Progenitor cell of endocrine pancreas (in vitro differentiated cells): ENCODE results near the gene TTBK2. TPM values are rescaled to one million over a fixed set of nuclear protein-coding genes. Genes with fewer than 3 reads are reported as not detected.
"Not testable (repeated sequence)": the region's sequence is repeated elsewhere in the genome, so short reads cannot be mapped to it uniquely, and the experiment has no call there.

Source experiments
- DNase-seq: peaks from one replicate; pipeline ENCODE4 v3.0.0; 2021; ENCODE audit warnings: low spot score; ENCODE audit not compliant: unreplicated experiment
- H3K27ac Mint-ChIP-seq: 2 replicates; pipeline ENCODE4 v1.8.0; 2021; ENCODE audit warnings: mild to moderate bottlenecking, moderate library complexity, mixed read lengths
- H3K27me3 Mint-ChIP-seq: 2 replicates; pipeline ENCODE4 v1.8.0; 2021; ENCODE audit warnings: mixed read lengths
- H3K36me3 Mint-ChIP-seq: 2 replicates; pipeline ENCODE4 v1.8.0; 2022; ENCODE audit warnings: mixed read lengths; ENCODE audit not compliant: insufficient read depth
- H3K4me1 Mint-ChIP-seq: 2 replicates; pipeline ENCODE4 v1.8.0; 2021; ENCODE audit warnings: low read depth, mixed read lengths
- H3K4me3 Mint-ChIP-seq: 2 replicates; pipeline ENCODE4 v1.8.0; 2021; ENCODE audit warnings: low read depth, mild to moderate bottlenecking, moderate library complexity, mixed read lengths
- H3K9me3 Mint-ChIP-seq: 2 replicates; pipeline ENCODE4 v1.8.0; 2021; ENCODE audit warnings: low read depth, mixed read lengths
- total RNA-seq: library from RNA; stranded (reverse); gene quantifications from 2 replicates; pipeline ENCODE4 v1.2.1, GENCODE V29; 2021
- TF ChIP-seq, protein P1 (sequence below): fragments of 200-600 bp; sonication (generic); IDR thresholded peaks from one replicate; pipeline ENCODE4 v1.5.0; 2021; ENCODE audit warnings: antibody characterized with exemption, mild to moderate bottlenecking; ENCODE audit not compliant: unreplicated experiment

TTBK2 gene
- total RNA-seq, 1 donor from 2014 or later: 19.5 TPM

DNA sequence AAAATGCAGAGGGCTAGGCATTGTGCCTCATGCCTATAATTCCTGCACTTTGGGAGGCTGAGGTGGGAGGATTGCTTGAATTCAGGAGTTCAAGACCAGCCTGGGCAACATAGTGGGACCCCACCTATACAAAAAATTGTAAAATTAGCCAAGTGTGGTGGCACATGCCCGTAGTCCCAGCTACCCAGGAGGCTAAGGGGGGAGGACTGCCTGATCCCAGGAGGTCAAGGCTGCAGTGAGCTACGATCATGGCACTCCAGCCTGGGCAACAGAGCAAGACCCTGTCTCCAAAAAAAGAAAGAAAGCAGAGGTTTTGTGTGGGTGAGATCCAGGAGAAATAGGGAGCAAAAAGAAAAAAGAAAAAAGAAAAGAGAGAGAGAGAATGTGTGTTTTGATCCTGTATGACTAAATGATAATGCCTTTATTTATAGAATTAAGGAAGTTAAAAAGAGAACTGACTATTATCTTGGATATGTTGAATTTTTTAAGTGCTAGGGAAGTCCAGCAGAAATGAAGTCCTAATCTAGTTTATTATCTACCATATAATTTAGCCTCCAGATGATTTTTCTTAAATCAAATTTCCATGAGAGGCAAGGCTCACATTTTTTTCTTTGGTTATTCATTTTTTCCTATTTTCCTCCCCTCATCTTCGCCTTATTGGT, 4.8 kb downstream of the TTBK2 start:
- H3K27ac Mint-ChIP-seq: no peak overlapping the region
- no peaks in the 10 kb centered on the region for H3K27me3 Mint-ChIP-seq
- no peak for DNase-seq
- no peak overlapping the region for H3K4me3 Mint-ChIP-seq
- H3K9me3 Mint-ChIP-seq: no peaks in the 10 kb centered on the region
- H3K4me1 Mint-ChIP-seq: peaks cover 7% of the 10 kb centered on the region
- TF ChIP-seq, protein P1, sequence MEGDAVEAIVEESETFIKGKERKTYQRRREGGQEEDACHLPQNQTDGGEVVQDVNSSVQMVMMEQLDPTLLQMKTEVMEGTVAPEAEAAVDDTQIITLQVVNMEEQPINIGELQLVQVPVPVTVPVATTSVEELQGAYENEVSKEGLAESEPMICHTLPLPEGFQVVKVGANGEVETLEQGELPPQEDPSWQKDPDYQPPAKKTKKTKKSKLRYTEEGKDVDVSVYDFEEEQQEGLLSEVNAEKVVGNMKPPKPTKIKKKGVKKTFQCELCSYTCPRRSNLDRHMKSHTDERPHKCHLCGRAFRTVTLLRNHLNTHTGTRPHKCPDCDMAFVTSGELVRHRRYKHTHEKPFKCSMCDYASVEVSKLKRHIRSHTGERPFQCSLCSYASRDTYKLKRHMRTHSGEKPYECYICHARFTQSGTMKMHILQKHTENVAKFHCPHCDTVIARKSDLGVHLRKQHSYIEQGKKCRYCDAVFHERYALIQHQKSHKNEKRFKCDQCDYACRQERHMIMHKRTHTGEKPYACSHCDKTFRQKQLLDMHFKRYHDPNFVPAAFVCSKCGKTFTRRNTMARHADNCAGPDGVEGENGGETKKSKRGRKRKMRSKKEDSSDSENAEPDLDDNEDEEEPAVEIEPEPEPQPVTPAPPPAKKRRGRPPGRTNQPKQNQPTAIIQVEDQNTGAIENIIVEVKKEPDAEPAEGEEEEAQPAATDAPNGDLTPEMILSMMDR: no peak
- no peaks in the 10 kb centered on the region for H3K36me3 Mint-ChIP-seq

DNA sequence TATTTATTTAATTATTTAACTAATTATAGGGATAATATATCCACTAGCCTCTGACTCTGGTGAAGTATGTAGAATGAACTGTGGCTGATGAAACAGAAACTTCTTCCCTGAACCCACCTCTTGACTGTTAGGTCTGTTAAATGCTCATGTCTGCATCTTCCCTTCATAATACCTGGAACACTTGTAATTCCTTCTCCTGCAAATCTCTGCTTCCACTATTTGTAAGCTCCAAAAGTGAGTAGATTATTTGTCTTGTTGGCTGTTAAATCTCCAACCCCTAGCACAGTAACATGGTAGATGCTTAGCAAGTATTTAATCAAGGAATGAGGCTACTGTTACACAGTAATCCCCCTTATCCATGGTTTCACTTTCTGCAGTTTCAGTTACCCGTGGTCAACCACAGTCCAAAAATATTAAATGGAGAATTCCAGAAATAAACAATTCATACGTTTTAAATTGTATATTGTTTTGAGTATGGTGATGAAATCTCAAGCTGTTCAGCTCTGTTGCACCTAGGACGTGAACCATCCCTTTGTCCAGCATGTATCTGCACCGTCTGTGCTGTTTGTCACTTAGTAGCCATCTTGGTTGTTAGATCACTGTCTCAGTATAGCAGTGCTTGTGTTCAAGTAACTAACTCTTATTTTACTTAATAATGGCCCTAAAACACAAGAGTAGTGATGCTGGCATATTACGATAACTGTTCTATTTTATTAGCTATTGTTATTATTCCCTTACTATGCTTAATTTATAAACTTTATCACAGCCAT, 5.7 kb downstream of the TTBK2 start:
- no peak for DNase-seq
- Mint-ChIP-seq H3K9me3 (no peaks in the 10 kb centered on the region), H3K4me1 (peaks cover 7% of the 10 kb centered on the region), H3K27ac (no peak overlapping the region), H3K36me3 (no peaks in the 10 kb centered on the region), H3K4me3 (no peak overlapping the region), H3K27me3 (no peaks in the 10 kb centered on the region)
- TF ChIP-seq, protein P1: no peak

DNA sequence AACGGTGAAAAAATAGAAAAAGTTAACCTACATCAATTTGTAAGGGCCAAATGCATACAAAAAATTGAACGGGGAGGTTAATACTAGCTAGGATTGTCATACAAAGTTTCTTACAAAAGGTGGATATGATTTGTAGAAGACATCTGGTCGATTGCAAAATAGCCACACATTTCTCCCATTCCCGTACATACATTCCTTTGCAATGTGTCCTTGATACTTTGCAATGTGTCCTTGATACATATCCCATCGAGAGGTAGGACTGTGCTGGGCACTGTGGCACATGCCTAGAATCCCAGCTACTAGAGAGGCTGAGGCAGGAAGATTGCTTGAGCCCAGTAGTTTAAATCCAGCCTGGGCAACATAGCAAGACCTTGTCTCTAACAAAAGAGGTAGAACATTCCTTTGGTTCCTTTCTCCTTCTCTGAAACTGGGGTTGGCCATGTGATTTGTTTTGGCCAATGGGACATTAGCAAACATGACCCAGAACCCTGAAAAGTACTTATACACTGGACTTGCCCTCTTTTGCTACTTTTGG, 9.5 kb downstream of the TTBK2 start:
- Mint-ChIP-seq H3K36me3 (no peaks in the 10 kb centered on the region), H3K27ac (no peak overlapping the region), H3K4me3 (no peak overlapping the region), H3K27me3 (no peaks in the 10 kb centered on the region), H3K4me1 (no peaks in the 10 kb centered on the region), H3K9me3 (no peaks in the 10 kb centered on the region)
- TF ChIP-seq, protein P1: no peak
- DNase-seq: no peak

DNA sequence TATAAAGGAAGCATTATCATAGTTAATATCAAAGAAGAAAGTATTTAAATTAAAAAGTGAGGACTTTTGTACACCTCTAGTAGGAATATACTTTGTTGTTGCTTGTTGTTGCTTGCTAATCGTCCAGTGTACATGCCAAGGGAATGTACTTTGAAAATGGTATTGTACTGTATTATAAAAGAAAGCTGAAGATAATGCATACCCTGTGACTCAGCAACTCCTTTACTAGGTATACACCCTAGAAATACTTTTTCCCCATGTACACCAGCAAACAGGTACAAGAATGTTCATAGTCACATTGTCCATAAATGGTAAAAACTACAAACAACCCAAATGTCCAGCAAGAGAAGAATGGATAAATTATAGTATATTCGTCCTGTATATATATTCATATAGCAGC, 12.0 kb downstream of the TTBK2 start:
- H3K4me3 Mint-ChIP-seq: no peak overlapping the region
- H3K27ac Mint-ChIP-seq: no peak overlapping the region
- TF ChIP-seq, protein P1: no peak
- no peaks in the 10 kb centered on the region for H3K4me1 Mint-ChIP-seq
- H3K27me3 Mint-ChIP-seq: no peaks in the 10 kb centered on the region
- H3K36me3 Mint-ChIP-seq: no peaks in the 10 kb centered on the region
- no peak for DNase-seq
- H3K9me3 Mint-ChIP-seq: no peaks in the 10 kb centered on the region

DNA sequence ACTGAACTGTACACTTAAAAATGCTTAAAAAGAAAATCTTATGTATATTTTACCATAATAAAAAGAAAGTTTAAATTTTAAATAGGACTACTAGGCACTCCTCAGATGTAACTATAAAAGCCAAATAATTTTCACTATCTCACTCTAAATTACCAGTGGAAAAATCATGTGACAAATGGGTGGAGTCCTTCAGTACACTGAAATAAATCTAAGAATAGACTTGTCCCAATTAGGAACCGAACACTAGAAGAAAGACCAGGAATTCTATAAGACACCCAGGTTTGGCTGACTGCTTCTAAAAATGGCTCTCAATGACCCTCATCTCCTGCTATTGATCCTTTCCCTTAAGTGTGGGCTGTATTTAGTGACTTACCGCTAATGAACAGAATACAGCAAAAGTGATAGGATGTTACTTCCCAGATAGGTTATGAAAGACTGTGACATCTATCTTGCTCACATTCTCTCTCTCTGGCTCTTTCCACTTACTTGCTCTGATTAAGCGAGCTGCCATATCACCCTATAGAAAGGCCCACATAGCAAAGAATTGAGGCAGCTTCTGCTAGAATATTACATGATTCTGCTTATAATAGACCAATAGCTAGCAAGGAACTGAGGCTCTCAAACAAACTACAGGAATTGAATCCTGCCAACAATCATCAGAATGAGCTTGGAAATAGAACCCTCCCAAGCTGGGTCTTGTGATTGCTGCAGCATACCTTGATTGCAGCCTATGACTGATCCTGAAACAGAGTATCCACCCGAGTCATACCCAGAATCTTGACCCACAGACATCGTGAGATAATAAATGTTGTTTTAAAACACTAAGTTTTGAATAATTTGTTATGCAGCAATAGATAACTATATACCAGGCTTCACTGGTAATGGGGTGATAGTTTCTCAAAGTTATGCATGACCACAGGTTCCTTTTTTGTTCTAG, 16.9 kb downstream of the TTBK2 start:
- Mint-ChIP-seq H3K4me3 (no peak overlapping the region), H3K27ac (no peak overlapping the region), H3K9me3 (no peaks in the 10 kb centered on the region), H3K36me3 (no peaks in the 10 kb centered on the region), H3K4me1 (no peaks in the 10 kb centered on the region), H3K27me3 (no peaks in the 10 kb centered on the region)
- no peak for DNase-seq
- TF ChIP-seq, protein P1: no peak

DNA sequence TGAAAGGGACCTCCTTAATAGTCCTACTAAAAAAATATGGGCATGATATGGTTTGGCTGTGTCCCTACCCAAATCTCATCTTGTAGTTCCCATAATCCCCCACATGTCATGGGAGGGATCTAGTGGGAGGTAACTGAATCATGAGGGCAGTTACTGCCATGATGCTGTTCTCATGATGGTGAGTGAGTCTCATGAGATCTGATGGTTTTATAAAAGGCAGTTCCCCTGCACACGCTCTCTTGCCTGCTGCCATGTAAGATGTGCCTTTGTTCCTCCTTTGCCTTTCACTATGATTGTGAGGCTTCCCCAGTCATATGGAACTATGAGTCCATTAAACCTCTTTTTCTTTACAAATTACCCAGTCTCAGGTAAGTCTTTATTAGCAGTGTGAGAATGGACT, 26.7 kb downstream of the TTBK2 start:
- not testable (repeated sequence) for H3K4me1 Mint-ChIP-seq

More for the DNA sequence above, 26.7 kb downstream of the TTBK2 start:
- H3K36me3 Mint-ChIP-seq, H3K27me3 Mint-ChIP-seq, H3K4me3 Mint-ChIP-seq, H3K27ac Mint-ChIP-seq, DNase-seq: not testable (repeated sequence)
- peaks cover 11% of the 10 kb centered on the region for H3K9me3 Mint-ChIP-seq
